Measurements from ENCODE around the gene FLNC. TPM values are rescaled to one million over a fixed set of nuclear protein-coding genes. Genes with fewer than 3 reads are reported as not detected.

Gene FLNC
- total and polyA plus RNA-seq, 9 of the 15 experiments (the other 6 are each of a cell fraction or from before 2014, with no cell fraction given) = 0.90 to 155 (median 28.8) TPM

DNA sequence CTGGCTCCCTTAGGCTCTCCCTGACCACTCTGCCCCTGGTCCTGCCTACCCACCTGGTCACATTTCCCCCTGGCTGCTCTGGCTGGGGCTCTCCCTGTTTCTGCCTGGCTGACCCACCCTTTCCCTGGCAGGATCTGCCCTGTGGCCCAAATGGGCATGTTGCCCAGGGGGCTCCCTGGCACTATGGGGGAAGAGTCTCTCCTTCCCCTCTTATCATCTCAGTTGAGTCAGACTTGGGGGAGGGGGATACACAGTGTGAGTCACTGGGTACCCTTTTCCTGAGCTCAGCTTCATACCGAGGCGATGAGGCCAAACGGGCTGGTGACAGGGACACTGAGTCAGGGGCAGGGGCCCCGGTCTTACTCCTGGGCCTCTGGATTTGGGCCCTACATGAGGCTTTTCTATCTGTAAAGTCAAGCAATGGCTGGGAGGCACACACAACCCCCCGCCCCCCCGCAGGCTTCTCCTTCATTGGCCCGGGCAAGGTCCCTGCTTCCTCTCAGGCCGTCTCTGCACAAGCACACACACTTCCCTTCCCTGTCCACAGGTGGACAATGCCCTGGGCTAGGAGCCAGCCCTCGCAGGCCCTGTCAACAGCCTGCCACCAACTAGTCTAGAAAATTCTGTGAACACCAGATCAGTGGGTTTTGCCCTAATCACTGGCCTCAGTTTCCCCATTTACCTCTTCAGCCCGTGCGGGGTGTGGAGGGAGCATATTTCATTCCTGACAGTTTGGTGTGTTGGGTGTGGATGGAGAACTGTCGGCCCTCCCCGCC is 627 bp upstream of the FLNC start (continued):
- TF ChIP-seq, protein P1, sequence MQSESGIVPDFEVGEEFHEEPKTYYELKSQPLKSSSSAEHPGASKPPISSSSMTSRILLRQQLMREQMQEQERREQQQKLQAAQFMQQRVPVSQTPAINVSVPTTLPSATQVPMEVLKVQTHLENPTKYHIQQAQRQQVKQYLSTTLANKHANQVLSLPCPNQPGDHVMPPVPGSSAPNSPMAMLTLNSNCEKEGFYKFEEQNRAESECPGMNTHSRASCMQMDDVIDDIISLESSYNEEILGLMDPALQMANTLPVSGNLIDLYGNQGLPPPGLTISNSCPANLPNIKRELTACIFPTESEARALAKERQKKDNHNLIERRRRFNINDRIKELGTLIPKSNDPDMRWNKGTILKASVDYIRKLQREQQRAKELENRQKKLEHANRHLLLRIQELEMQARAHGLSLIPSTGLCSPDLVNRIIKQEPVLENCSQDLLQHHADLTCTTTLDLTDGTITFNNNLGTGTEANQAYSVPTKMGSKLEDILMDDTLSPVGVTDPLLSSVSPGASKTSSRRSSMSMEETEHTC (IDR thresholded peaks at IDR 0.05) = no peak
- TF ChIP-seq KAT8 (IDR thresholded peaks at IDR 0.05; ENCODE audit: low read depth) (no peak), PTTG1 (tag; IDR thresholded peaks at IDR 0.05; ENCODE audit: low read depth) (no peak), NFE2 (IDR thresholded peaks at IDR 0.05; ENCODE audit: low read depth) (no peak), ZNF507 (tag; conservative IDR thresholded peaks at IDR 0.05) (no peak), TEAD4 (IDR thresholded peaks at IDR 0.05; ENCODE audit: low read length) (peak; percentile 16; the same call in 1 of the 2 replicates), TEAD4 (CRISPR knock-in tag; IDR thresholded peaks at IDR 0.05; ENCODE audit: borderline replicate concordance) (0 out of 2 replicates have a peak, but pooled peaks have one; percentile 36), POLR2AphosphoS5 (IDR thresholded peaks at IDR 0.05; ENCODE audit: control insufficient read depth, insufficient read depth, low read depth, low read length) (no peak), TGIF2 (CRISPR knock-in tag; IDR thresholded peaks at IDR 0.05) (no peak), RBFOX2 (IDR thresholded peaks at IDR 0.05; ENCODE audit: low read depth, low read length) (no peak; the same call in 1 of the 2 replicates), NFE2L1 (tag; IDR thresholded peaks at IDR 0.05; ENCODE audit: borderline replicate concordance, low read depth) (no peak), EWSR1 (IDR thresholded peaks at IDR 0.05; ENCODE audit: borderline replicate concordance, low read depth, partially characterized antibody) (no peak), HNRNPK (IDR thresholded peaks at IDR 0.05; ENCODE audit: low read depth, low read length, poor library complexity, severe bottlenecking) (no peak), IFI16 (CRISPR knock-in tag; IDR thresholded peaks at IDR 0.05) (no peak; the same call in 1 of the 2 replicates)
- TF ChIP-seq, protein P2, sequence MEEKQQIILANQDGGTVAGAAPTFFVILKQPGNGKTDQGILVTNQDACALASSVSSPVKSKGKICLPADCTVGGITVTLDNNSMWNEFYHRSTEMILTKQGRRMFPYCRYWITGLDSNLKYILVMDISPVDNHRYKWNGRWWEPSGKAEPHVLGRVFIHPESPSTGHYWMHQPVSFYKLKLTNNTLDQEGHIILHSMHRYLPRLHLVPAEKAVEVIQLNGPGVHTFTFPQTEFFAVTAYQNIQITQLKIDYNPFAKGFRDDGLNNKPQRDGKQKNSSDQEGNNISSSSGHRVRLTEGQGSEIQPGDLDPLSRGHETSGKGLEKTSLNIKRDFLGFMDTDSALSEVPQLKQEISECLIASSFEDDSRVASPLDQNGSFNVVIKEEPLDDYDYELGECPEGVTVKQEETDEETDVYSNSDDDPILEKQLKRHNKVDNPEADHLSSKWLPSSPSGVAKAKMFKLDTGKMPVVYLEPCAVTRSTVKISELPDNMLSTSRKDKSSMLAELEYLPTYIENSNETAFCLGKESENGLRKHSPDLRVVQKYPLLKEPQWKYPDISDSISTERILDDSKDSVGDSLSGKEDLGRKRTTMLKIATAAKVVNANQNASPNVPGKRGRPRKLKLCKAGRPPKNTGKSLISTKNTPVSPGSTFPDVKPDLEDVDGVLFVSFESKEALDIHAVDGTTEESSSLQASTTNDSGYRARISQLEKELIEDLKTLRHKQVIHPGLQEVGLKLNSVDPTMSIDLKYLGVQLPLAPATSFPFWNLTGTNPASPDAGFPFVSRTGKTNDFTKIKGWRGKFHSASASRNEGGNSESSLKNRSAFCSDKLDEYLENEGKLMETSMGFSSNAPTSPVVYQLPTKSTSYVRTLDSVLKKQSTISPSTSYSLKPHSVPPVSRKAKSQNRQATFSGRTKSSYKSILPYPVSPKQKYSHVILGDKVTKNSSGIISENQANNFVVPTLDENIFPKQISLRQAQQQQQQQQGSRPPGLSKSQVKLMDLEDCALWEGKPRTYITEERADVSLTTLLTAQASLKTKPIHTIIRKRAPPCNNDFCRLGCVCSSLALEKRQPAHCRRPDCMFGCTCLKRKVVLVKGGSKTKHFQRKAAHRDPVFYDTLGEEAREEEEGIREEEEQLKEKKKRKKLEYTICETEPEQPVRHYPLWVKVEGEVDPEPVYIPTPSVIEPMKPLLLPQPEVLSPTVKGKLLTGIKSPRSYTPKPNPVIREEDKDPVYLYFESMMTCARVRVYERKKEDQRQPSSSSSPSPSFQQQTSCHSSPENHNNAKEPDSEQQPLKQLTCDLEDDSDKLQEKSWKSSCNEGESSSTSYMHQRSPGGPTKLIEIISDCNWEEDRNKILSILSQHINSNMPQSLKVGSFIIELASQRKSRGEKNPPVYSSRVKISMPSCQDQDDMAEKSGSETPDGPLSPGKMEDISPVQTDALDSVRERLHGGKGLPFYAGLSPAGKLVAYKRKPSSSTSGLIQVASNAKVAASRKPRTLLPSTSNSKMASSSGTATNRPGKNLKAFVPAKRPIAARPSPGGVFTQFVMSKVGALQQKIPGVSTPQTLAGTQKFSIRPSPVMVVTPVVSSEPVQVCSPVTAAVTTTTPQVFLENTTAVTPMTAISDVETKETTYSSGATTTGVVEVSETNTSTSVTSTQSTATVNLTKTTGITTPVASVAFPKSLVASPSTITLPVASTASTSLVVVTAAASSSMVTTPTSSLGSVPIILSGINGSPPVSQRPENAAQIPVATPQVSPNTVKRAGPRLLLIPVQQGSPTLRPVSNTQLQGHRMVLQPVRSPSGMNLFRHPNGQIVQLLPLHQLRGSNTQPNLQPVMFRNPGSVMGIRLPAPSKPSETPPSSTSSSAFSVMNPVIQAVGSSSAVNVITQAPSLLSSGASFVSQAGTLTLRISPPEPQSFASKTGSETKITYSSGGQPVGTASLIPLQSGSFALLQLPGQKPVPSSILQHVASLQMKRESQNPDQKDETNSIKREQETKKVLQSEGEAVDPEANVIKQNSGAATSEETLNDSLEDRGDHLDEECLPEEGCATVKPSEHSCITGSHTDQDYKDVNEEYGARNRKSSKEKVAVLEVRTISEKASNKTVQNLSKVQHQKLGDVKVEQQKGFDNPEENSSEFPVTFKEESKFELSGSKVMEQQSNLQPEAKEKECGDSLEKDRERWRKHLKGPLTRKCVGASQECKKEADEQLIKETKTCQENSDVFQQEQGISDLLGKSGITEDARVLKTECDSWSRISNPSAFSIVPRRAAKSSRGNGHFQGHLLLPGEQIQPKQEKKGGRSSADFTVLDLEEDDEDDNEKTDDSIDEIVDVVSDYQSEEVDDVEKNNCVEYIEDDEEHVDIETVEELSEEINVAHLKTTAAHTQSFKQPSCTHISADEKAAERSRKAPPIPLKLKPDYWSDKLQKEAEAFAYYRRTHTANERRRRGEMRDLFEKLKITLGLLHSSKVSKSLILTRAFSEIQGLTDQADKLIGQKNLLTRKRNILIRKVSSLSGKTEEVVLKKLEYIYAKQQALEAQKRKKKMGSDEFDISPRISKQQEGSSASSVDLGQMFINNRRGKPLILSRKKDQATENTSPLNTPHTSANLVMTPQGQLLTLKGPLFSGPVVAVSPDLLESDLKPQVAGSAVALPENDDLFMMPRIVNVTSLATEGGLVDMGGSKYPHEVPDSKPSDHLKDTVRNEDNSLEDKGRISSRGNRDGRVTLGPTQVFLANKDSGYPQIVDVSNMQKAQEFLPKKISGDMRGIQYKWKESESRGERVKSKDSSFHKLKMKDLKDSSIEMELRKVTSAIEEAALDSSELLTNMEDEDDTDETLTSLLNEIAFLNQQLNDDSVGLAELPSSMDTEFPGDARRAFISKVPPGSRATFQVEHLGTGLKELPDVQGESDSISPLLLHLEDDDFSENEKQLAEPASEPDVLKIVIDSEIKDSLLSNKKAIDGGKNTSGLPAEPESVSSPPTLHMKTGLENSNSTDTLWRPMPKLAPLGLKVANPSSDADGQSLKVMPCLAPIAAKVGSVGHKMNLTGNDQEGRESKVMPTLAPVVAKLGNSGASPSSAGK (IDR thresholded peaks at IDR 0.05) = no peak
